PFSK-1 (cell line): ENCODE data around the gene LEPR.

Source experiments
- FOXP2 ChIP-seq: optimal IDR thresholded peaks from 2 replicates; pipeline ENCODE3; 2011; ENCODE audit warnings: borderline replicate concordance, control low read depth, inconsistent platforms; ENCODE audit not compliant: insufficient read depth; ENCODE audit errors: extremely low read length, extremely low read depth
- POLR2AphosphoS5 ChIP-seq: IDR thresholded peaks from 2 replicates; pipeline ENCODE4 v1.6.1; 2012; ENCODE audit warnings: low read depth, mild to moderate bottlenecking, control low read depth, low read length, moderate library complexity
- SIN3A ChIP-seq: IDR thresholded peaks from 2 replicates; pipeline ENCODE4 v1.6.1; 2012; ENCODE audit warnings: mild to moderate bottlenecking, low read length, moderate library complexity, borderline replicate concordance; ENCODE audit not compliant: insufficient read depth
- TAF1 ChIP-seq: IDR thresholded peaks from 2 replicates; pipeline ENCODE4 v1.6.1; 2012; ENCODE audit warnings: low read length, control low read depth, borderline replicate concordance; ENCODE audit not compliant: insufficient read depth
- TF ChIP-seq, protein P1 (sequence below), 2 experiments: IDR thresholded peaks; 2 replicates each; pipeline versions ENCODE4 v1.6.1 to v1.8.0; 2011 to 2012; ENCODE audit warnings: low read depth in 2 of 2, low read length in 2 of 2, control low read depth in 1 of 2, inconsistent platforms in 1 of 2, mild to moderate bottlenecking in 1 of 2, moderate library complexity in 1 of 2; ENCODE audit not compliant: insufficient read depth in 1 of 2

DNA sequence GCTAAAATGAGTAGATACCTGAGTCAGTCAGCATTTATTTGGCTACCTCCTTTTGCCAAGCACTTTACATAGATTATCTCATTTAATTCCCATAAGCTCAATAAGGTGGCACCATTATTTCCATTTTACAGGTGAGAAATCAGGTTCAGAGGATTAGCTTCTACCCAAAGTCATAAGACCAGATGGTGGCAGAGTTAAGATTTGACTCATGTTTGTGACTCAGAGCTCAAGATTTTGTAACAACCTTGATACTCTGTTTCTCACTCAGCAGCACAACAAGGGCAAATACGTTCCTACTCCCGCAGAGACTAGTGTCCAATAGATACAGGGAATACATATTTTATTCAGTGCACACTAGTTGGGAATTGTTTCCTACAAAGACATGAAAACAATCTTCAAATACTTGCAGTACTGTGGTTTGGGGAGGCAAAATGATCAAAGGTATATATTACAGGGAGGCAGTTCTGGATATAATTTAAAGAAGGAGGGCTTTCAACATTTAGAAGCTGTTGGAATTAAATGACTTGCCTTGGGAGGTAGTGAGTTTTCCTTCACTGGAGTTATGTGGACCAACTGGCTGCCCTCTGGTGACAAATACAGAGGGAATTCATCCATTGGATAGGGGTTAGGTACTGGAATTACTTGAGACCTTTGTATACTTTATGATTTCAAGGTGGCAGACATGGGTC, 3.6 kb downstream of the LEPR start:
- TF ChIP-seq, protein P1, sequence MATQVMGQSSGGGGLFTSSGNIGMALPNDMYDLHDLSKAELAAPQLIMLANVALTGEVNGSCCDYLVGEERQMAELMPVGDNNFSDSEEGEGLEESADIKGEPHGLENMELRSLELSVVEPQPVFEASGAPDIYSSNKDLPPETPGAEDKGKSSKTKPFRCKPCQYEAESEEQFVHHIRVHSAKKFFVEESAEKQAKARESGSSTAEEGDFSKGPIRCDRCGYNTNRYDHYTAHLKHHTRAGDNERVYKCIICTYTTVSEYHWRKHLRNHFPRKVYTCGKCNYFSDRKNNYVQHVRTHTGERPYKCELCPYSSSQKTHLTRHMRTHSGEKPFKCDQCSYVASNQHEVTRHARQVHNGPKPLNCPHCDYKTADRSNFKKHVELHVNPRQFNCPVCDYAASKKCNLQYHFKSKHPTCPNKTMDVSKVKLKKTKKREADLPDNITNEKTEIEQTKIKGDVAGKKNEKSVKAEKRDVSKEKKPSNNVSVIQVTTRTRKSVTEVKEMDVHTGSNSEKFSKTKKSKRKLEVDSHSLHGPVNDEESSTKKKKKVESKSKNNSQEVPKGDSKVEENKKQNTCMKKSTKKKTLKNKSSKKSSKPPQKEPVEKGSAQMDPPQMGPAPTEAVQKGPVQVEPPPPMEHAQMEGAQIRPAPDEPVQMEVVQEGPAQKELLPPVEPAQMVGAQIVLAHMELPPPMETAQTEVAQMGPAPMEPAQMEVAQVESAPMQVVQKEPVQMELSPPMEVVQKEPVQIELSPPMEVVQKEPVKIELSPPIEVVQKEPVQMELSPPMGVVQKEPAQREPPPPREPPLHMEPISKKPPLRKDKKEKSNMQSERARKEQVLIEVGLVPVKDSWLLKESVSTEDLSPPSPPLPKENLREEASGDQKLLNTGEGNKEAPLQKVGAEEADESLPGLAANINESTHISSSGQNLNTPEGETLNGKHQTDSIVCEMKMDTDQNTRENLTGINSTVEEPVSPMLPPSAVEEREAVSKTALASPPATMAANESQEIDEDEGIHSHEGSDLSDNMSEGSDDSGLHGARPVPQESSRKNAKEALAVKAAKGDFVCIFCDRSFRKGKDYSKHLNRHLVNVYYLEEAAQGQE (IDR thresholded peaks at IDR 0.05; ENCODE audit: insufficient read depth in 1 of 2, low read depth in 2 of 2, low read length in 2 of 2) = no peak
- TF ChIP-seq POLR2AphosphoS5 = no peak
- no peak for TF ChIP-seq TAF1
- TF ChIP-seq SIN3A = no peak
- no peak for TF ChIP-seq FOXP2
